HG03342 (cell line): ENCODE results near the gene ARL8A.
"Not testable (repeated sequence)": the region's sequence is repeated elsewhere in the genome, so short reads cannot be mapped to it uniquely, and the experiment has no call there.

Experiments used
- ATAC-seq: cut with Tn5 transposase; IDR thresholded peaks from one replicate; pipeline ENCODE4 v1.9.1; 2021; ENCODE audit warnings: mild to moderate bottlenecking, moderate library complexity; ENCODE audit not compliant: unreplicated experiment

Gene ARL8A

DNA sequence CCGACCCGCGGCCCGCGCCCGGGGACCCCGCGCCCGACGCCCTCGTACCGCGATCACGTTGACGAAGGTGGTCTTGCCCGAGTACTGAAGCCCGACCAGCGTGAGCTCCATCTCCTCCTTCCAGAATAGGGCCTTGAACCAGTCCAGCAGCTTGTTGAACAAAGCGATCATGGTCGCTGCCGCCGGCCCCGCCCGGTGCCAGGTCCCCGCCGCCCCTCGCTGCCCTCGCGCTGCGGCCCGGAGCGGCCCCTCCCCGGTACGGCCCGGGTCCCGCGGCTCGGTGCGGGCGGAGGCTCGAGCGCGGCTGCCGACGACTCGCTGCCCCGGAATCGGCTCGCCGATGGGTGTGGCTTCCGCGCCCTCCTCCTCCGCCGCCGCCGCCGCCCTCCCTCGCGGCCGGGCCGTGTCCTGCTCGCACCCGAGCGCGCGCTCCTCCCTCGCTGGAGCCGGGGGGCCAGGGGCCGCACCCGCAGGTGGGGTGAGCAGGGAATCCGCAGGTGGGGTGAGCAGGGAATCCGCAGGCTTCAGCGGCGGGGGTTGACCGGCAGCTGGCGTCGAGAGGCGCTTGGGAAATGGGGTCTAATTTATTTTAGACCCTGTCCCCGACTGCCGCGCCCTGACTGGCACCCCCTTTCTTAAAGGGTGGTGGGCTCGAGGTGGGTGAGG, at the start of gene ARL8A:
Gene ARL8A (minus strand): TSS at position 336 of the 666 bp plus-strand sequence. CDS start 165 bp downstream, at position 171.
- peak; percentile 55 for ATAC-seq

DNA sequence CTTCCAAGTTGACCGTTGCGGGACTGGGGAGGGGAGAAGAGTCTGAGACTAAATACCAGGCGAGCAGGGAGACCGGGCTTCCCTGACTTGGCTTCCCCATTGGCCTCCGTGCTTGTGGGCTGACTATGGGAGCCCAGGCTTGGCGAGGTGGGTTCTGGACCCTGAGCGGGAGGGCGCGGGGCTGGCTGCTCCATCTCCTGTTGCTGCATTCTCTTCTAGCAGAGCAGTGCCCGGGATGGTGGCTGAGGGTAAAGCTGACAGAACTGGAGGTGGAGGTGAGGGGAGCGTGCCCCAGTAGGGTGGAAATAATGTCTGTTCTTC, 49.8 kb upstream of the ARL8A start:
- ATAC-seq = no peak

DNA sequence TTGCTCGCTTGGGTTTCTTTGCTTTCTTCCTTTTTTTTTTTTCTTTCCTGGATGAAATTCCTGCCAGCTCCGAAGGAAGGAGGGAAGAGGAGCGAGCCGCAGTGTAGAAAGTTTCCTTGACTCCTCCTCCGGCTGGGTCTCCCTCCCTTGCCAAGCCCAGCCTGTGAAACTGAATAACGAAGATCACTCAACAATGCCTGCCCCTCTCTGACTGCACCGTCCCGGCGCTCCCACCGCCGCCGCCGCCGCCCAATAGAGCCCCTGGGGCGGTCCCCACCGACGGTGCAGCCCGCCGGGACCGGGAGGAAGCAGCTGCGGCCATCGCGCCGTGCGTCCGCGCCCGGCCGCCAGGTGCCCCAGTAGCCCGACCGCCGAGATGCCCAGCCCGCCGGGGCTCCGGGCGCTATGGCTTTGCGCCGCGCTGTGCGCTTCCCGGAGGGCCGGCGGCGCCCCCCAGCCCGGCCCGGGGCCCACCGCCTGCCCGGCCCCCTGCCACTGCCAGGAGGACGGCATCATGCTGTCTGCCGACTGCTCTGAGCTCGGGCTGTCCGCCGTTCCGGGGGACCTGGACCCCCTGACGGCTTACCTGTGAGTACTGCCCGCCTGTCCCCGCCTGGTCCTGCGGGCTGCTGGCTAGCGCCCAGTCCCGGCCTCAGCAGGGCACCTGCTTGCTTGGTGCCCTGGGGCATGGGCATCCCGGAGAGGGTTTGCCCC, 49.2 kb upstream of the ARL8A start, which contains the start of gene LGR6:
Gene LGR6 (plus strand): TSS at position 186 of the 714 bp plus-strand sequence. CDS start 191 bp downstream, at position 377.
- ATAC-seq = no peak

DNA sequence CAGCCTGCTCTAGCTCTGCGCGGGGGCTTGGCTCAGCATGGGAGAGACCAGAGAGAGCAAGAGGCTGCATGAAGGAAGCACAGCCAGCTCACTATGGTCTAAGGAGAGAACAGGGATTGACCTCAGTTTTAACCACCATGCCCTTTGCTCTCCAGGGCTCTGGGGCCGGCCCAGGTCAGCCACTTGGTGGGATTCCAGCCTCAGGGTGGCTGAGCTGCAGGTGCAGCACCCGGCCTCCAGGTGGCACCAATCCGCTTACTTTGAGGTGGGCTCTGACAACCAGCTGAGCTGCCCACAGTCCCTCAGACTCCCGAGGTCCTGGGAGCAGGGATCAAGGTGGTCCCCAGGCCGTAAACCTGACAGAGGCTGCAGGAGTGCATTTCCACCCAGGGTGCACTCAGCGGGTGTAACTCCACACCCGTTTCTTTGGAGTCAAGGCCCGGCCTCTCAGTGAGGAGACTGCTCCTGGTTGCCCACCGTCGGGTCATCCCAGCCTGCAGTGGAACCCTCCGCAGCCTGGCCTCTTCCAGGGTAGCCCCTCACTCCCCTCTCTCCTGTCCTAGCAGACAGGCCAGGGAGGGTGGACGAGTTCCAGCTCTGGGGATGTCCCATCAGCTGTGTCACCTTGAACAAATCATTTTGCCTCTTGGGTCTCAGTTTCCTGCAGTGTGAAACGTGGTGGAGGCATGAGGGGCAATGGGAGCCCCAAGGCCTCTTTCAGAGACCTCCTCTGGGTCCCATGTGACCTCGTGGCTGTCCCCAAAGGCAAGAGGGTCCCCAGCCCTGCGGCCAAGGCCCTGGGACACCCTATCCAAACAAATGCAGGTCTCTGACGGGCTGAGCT, 48.5 kb upstream of the ARL8A start:
- no peak for ATAC-seq

GRCh38 chr1:202191391-202191790, 46.9 kb upstream of the ARL8A start:
- ATAC-seq = not testable (repeated sequence)

DNA sequence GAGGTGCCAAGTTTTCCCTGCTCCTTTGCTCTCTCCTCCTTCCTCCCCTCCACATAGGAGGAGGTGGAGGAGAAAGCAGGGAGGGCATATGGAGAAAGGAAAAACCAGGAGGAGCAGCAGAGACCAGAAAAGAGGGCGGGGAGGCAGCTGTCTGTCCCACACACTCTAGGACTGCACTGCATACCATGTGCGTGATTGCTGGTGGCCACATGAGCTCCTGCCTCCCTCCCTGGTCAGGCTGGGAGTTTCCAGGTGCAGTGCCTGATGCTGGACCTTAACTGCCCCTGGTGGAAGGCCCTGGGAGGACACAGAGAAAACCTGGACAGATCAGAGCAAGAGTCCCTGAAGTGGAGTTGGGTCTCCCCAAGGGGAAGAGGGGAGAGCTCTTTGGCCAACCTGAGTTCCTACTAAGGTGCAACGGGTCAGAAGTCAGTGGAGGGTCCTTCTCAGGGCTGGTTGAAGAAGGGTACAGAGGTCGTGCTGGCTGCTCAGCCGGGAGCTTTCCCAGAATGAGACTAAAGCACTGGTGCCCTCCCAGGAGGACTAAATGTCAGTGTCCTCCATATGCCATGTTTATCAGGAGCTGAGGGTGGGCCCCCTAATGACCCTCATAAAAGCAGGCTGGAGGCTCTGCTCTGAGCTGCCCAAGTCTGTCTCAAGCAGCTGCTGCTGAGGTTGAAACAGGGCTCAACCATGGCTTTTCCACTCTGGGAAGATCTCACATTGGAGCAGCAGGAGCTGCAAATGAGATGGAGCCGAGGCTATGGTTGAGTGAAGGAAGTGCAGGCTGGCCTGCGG, 45.6 kb upstream of the ARL8A start:
- no peak for ATAC-seq

DNA sequence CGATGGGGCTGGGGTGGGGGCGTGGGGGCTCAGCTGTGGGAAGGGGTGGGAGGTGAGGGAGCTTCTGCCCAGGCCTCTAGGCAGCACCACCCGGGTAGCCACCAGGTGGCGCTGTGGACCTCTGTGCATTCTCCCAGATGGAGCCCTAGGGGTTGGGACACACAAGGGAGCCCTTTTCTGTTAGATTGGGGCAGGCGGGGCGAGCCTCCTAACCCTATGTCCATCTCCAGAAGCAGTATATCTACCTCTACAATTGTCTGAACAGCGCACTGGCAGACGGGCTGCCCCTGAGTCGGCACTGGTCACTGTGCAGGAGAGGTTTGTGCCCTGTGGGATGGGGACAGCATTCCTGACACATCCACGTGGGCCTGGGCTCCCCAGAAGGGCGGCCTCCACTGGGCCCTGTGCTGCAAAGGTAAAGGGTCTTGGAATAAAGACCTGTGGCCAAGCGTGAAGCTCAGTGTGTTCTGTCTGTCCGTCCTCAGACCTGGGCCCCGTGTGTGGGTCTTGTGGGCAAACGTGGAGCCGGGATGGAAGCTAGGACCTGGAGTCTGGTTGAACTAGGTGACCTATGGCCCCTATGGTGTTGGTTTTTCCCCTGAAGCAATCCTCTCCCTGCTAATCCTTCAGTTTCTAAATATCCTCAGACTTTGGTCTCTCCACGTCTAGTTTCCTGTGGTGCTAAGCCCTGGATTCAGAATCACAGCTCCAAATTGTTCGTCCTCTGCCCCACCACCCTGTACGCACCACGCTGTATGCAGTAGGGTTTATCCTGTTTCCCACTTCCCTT, 44.7 kb upstream of the ARL8A start:
- ATAC-seq = peak; percentile 47

DNA sequence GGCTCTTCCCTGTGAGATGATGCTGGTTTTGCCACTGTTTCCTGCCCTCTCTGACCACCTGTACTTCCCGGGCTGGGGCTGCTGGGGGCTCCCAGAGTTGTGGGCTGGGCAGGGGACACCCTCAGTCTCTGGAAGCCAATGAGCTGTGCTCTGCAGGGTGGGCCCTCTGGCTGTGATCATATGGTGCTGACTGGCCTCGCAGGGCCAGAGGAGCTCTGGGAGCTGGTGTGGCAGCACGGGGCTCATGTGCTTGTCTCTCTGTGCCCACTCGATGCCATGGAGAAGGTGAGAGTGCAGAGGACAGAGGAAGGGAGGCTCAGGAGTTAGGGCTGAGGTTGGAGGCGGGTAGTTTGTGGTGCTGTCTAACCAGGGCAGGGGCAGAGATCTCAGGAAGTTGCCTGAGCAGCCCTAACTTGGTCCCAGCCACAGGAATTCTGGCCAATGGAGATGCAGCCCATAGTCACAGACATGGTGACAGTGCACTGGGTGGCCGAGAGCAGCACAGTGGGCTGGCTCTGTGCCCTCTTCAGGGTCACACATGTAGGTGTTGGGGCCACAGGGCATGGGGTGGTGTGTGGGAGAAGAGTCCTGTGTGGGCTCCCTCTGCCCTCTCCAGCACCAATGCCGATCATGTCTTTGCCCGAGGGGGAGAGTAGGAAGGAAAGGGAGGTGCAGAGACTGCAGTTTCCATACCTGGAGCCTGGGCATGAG, 43.3 kb upstream of the ARL8A start:
- ATAC-seq = no peak

- no peak for ATAC-seq
Measured at GRCh38 chr1:202187041-202187671, 42.6 kb upstream of the ARL8A start.

- no peak for ATAC-seq
Measured at GRCh38 chr1:202186327-202186726, 41.8 kb upstream of the ARL8A start.

GRCh38 chr1:202184750-202185460, 40.4 kb upstream of the ARL8A start:
- ATAC-seq = no peak

DNA sequence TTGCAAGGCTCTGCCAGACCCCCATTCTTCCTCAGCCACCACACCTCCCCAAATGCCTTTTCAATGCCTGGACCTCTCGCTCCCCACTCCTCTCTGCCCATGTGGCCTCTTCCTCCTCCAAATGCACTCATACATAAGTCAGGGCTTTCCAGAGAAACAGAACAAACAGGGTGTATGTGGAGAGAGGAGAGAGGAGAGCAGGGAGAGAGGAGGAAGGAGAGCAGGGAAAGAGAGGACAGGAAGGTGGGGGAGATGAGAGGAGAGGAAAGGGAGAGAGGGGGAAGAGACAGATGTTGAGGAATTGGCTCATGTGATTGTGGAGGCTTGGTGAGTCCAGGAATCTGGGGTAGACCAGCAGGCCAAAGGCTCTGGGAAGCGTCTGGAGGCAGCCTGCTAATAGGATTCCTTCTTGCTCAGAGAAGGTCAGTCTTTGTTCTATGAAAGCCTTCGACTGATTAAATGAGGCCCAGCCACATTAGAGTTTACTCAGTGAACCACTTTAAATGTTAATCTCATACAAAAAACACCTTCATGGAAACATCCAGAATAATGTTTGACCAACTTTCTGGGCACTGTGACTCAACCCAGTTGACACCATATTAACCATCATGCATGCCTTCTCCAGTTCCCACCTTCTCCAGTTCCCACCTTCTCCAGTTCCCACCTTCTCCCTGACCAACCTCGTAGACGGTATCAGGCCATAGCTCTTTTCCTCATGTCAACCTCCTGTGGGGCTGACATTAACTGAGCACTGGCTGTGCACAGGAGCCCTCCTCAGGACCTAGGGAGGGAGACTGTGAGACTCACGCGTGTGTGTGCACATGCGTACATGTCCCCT, 37.7 kb upstream of the ARL8A start:
- ATAC-seq = no peak

DNA sequence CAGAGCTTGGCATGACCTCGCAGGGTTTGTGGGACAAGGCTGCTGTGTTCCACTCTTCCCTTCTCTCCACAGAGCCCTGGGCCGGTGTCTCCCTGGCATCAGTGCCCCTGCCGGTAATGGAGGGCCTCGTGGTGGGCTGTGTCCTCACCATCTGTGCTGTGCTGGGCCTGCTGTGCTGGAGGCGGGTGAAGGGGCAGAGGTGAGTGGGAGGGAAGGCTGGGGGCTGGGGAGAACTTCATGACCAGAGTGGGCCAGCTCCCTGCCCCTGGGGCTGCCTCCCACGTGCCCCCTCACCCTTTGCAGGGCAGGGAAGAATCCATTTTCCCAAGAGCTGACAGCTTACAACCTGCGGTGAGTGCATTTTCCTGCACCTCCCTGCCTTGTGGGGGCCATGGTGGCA, 37.0 kb upstream of the ARL8A start:
- no peak for ATAC-seq

DNA sequence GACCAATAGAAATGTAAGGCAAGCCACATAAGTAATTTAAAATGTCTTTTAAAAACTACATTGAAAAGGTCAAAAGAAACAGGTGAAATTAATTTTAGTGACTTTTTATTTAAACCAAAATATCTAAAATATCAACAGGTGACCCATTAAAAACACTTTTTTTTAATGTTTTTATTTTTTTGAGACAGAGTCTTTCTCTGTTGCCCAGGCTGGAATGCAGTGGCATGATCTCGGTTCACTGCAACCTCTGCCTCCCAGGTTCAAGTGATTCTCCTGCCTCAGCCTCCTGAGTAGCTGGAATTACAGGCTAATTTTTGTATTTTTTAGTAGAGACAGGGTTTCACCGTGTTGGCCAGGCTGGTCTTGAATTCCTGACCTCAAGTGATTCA, 36.2 kb upstream of the ARL8A start:
- not testable (repeated sequence) for ATAC-seq

DNA sequence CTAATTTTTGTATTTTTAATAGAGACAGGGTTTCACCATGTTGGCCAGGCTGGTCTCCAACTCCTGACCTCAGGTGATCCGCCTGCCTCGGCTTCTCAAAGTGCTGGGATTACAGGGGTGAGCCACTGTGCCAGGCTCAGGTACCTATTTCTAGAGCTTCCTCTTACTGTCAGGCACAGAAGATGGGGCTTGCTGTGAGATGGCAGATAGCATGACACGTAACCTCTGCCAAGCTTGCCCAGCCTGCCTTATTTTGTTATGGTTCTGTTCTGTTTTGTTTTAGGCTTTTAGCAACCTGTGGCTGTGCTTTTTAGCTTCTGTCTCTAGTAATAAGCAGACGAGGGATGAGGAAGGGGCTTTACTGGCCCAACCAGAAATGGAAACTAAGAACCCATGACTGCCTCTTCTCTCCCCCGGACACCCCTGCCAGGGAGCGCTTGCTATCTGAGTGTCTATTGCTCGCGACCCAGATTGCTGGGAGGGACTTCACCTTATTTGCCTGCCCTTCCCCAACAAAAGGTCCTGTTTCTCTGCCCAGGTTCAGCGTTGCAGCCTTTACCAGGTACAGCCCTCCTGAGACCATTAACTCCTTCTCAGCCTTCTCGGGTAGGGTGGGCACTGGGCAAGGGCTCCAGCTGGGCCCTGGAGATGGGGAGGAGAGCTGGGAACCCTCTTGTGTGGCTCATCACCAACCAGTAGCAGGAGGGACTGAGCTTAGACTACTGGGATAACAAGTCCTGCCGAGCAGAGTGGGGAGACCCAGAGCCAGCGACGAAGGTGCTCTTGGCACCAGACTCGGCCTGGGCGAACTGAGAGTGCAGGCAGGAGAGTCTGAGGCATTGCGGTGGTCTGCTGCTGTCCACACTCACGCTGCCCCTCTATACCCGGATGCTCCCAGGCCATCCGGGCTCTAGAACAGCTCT, 35.6 kb upstream of the ARL8A start:
- ATAC-seq = no peak
